Liver (tissue), 3 donors: Measurements from ENCODE around the gene FREM1.

Source experiments
- CTCF ChIP-seq: fragments of 150-350 bp; IDR thresholded peaks from 2 replicates; pipeline ENCODE4 v1.5.1; 2017; ENCODE audit warnings: improper control_type of control experiment, low read depth, low read length; ENCODE audit not compliant: missing input control
- EGR1 ChIP-seq, 2 donors: IDR thresholded peaks; 2 replicates each; pipeline ENCODE4 v1.6.1; 2016 to 2018; ENCODE audit warnings: antibody characterized with exemption in 2 of 2, low read depth in 2 of 2
- YY1 ChIP-seq: IDR thresholded peaks from 2 replicates; pipeline ENCODE4 v1.6.1; 2016; ENCODE audit warnings: antibody characterized with exemption, mild to moderate bottlenecking
- donor health status: healthy.
- donor health status: healthy.

DNA sequence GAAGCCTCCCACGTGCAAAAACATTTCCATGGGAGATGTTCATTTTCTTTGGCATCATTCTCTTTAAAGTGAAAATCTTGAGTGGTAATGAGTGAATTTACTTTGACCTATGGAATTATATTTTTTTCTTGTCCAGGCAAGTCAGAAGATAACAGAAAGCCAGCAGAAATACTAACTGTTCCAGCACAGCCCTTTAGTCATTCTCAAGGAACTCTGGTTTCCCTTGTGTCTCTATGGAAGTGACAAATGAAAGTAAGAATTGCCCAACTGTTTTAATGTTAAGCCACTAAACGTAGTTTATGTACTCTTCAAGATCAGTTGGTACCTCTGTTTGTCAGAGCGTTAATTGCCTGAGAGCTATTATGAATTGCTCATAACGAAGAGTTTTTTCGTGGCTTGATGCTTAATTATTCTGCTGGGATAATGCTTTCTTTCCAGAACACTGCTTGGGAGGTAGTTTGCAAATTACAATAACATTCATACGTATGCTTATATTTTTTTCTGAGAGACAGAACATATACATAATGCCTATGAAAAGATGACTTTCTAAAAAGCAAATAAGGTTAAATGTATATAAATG is 103.2 kb downstream of the FREM1 start:
- TF ChIP-seq CTCF, result no peak
- no peak for TF ChIP-seq YY1
- TF ChIP-seq EGR1 (IDR thresholded peaks at IDR 0.05; ENCODE audit: low read depth in 2 of 2), result no peak
